ENCODE measurements around the gene TACSTD2. TPM values are rescaled to one million over a fixed set of nuclear protein-coding genes. Genes with fewer than 3 reads are reported as not detected.

The TACSTD2 gene
- total and polyA plus RNA-seq, 2 of the 4 experiments (the other 2 are of a cell fraction) = not detected

DNA sequence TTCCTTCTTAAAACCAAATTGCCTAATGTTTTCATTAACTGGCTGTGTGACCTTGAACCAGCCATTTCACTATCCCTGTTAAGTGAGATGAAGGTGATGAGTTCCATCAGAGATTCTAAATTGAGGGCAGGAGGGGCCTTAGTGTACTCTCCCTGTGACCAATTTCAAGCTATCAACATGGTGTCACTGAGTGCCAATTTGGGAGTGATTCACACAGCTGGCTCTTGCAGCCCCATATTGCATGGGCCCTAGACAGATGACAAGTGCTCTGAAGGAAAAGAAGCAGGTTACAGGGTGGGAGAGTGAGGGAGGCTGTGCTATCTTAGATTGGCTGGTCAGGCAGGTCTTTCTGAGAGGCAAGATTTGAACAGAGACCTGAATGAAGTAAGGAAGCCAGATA lies 13.0 kb upstream of the TACSTD2 start:
- no peak overlapping the region for H2AK9ac ChIP-seq (replicated peaks; ENCODE audit: low read depth, low read length, poor library complexity)
- H2AK5ac ChIP-seq (ENCODE audit: low read depth, low read length) = peak overlapping the region; percentile 27; the same call in 1 of the 2 replicates
- no peak overlapping the region for H3K18ac ChIP-seq (ENCODE audit: low read depth, low read length)
- no peaks in the 10 kb centered on the region for H3K79me1 ChIP-seq (ENCODE audit: low read depth in 1 of 2, low read length in 2 of 2)
- ChIA-PET POLR2A (ENCODE audit: unreplicated experiment) (no interaction called here), CTCF (no interaction called here)
- H3K4ac ChIP-seq (ENCODE audit: low read depth, low read length) = no peak overlapping the region
- H4K91ac ChIP-seq (ENCODE audit: insufficient read depth, low read depth, low read length) = no peak overlapping the region
- in situ Hi-C loops (cut with MboI; ENCODE audit: low sequenced_read_pairs) (no loop called here), dilution Hi-C loops (cut with HindIII; ENCODE audit: low sequenced_read_pairs, unreplicated experiment) (no loop called here), intact Hi-C loops (cut with micrococcal nuclease) (no loop called here)
- no peak overlapping the region for H4K5ac ChIP-seq (ENCODE audit: low read depth, low read length)
- H3K9ac ChIP-seq (ENCODE audit: low read depth, low read length) = no peak overlapping the region
- H3K4me3 ChIP-seq (ENCODE audit: insufficient read depth, low read depth, low read length) = no peak overlapping the region
- H2BK20ac ChIP-seq (ENCODE audit: low read depth, low read length) = no peak overlapping the region
- BruUV-seq (replicated peaks) = no TSS peak
- no peaks in the 10 kb centered on the region for H3K9me3 ChIP-seq (ENCODE audit: control insufficient read depth, insufficient read depth, low read length)
- no peak overlapping the region for H2BK5ac ChIP-seq (ENCODE audit: low read depth, low read length, poor library complexity, severe bottlenecking)
- H2BK15ac ChIP-seq (ENCODE audit: low read depth, low read length) = no peak overlapping the region
- H3K27ac ChIP-seq (ENCODE audit: insufficient read depth, low read length) = no peak overlapping the region
- H3K23ac ChIP-seq (ENCODE audit: low read depth, low read length) = no peak overlapping the region
- TF ChIP-seq CEBPB (IDR thresholded peaks at IDR 0.05; ENCODE audit: low read depth, low read length) (no peak), POLR2A (IDR thresholded peaks at IDR 0.05; ENCODE audit: low read depth, low read length) (no peak), MAFK (IDR thresholded peaks at IDR 0.05; ENCODE audit: low read depth, low read length) (no peak), MXI1 (IDR thresholded peaks at IDR 0.05; ENCODE audit: borderline replicate concordance, low read depth, low read length) (no peak), NFE2L2 (IDR thresholded peaks at IDR 0.05; ENCODE audit: low read depth, low read length) (no peak), RFX5 (IDR thresholded peaks at IDR 0.05; ENCODE audit: low read depth, low read length) (no peak), RAD21 (IDR thresholded peaks at IDR 0.05; ENCODE audit: low read length) (no peak), CHD1 (IDR thresholded peaks at IDR 0.05; ENCODE audit: low read depth, low read length) (no peak), MAZ (IDR thresholded peaks at IDR 0.05; ENCODE audit: borderline replicate concordance, low read depth, low read length) (no peak), FOS (IDR thresholded peaks at IDR 0.05; ENCODE audit: low read depth, low read length) (no peak), SMC3 (IDR thresholded peaks at IDR 0.05; ENCODE audit: low read depth, low read length) (no peak), RCOR1 (IDR thresholded peaks at IDR 0.05; ENCODE audit: insufficient replicate concordance, low read length) (no peak), BHLHE40 (IDR thresholded peaks at IDR 0.05; ENCODE audit: low read depth, low read length) (no peak)
- TF ChIP-seq, protein P1, sequence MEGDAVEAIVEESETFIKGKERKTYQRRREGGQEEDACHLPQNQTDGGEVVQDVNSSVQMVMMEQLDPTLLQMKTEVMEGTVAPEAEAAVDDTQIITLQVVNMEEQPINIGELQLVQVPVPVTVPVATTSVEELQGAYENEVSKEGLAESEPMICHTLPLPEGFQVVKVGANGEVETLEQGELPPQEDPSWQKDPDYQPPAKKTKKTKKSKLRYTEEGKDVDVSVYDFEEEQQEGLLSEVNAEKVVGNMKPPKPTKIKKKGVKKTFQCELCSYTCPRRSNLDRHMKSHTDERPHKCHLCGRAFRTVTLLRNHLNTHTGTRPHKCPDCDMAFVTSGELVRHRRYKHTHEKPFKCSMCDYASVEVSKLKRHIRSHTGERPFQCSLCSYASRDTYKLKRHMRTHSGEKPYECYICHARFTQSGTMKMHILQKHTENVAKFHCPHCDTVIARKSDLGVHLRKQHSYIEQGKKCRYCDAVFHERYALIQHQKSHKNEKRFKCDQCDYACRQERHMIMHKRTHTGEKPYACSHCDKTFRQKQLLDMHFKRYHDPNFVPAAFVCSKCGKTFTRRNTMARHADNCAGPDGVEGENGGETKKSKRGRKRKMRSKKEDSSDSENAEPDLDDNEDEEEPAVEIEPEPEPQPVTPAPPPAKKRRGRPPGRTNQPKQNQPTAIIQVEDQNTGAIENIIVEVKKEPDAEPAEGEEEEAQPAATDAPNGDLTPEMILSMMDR (conservative IDR thresholded peaks at IDR 0.05; ENCODE audit: low read depth, low read length) = no peak
- TF ChIP-seq, protein P2, sequence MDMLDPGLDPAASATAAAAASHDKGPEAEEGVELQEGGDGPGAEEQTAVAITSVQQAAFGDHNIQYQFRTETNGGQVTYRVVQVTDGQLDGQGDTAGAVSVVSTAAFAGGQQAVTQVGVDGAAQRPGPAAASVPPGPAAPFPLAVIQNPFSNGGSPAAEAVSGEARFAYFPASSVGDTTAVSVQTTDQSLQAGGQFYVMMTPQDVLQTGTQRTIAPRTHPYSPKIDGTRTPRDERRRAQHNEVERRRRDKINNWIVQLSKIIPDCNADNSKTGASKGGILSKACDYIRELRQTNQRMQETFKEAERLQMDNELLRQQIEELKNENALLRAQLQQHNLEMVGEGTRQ (IDR thresholded peaks at IDR 0.05; ENCODE audit: low read depth, low read length) = no peak
- TF ChIP-seq, protein P3, sequence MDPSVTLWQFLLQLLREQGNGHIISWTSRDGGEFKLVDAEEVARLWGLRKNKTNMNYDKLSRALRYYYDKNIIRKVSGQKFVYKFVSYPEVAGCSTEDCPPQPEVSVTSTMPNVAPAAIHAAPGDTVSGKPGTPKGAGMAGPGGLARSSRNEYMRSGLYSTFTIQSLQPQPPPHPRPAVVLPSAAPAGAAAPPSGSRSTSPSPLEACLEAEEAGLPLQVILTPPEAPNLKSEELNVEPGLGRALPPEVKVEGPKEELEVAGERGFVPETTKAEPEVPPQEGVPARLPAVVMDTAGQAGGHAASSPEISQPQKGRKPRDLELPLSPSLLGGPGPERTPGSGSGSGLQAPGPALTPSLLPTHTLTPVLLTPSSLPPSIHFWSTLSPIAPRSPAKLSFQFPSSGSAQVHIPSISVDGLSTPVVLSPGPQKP (IDR thresholded peaks at IDR 0.05; ENCODE audit: borderline replicate concordance, low read depth, low read length) = no peak
- no peak overlapping the region for H2AFZ ChIP-seq (replicated peaks; ENCODE audit: low read length, poor library complexity)
- ATAC-seq (ENCODE audit: low read depth) (no peak), DNase-seq (no peak)
- H3K4me2 ChIP-seq (ENCODE audit: low read depth, low read length) = no peak overlapping the region
- no peak overlapping the region for H4K8ac ChIP-seq (ENCODE audit: low read depth in 2 of 2, low read length in 2 of 2)
- H3K27me3 ChIP-seq (ENCODE audit: control insufficient read depth, insufficient read depth, low read length) = no peaks in the 10 kb centered on the region
- peaks cover 9% of the 10 kb centered on the region for H3K4me1 ChIP-seq (ENCODE audit: control insufficient read depth, insufficient read depth, low read length)
- peaks cover 13% of the 10 kb centered on the region for H3K9me1 ChIP-seq (ENCODE audit: insufficient read depth, low read length)
- no peak overlapping the region for H3K14ac ChIP-seq (replicated peaks; ENCODE audit: low read depth, low read length)
- H3K56ac ChIP-seq (ENCODE audit: extremely low read depth, insufficient read depth, low read length) = no peak overlapping the region
- no peak overlapping the region for H2BK120ac ChIP-seq (ENCODE audit: low read depth, low read length)
- H3K36me3 ChIP-seq (ENCODE audit: control insufficient read depth, insufficient read depth, low read length) = no peaks in the 10 kb centered on the region
- no peaks in the 10 kb centered on the region for H4K20me1 ChIP-seq (ENCODE audit: insufficient read depth, low read length)

All from IMR-90 (cell line).